Panc1 (cell line): ENCODE measurements around the gene MTA2. TPM values are rescaled to one million over a fixed set of nuclear protein-coding genes. Genes with fewer than 3 reads are reported as not detected.

Experiments
- ATAC-seq: fragments of 200-7000 bp; cut with Tn5 transposase; 2 replicates; pipeline ENCODE4 v1.9.1; 2020; ENCODE audit warnings: mild to moderate bottlenecking, moderate library complexity
- BruUV-seq: library from RNA; stranded (reverse); fragments of 400-500 nt; replicated peaks from 2 replicates; lab custom pipeline; 2021; lab: Mats Ljungman, UMichigan
- CTCF ChIA-PET: fragments of 300-600 bp; sonication (Branson Sonifier 250); formaldehyde crosslinking; loops from one replicate; lab custom pipeline; 2022; ENCODE audit warnings: antibody characterized with exemption; lab: Charles Lee
- POLR2A ChIA-PET: fragments of 300-600 bp; sonication (Branson Sonifier 250); formaldehyde crosslinking; loops from one replicate; lab custom pipeline; 2022; ENCODE audit warnings: antibody characterized with exemption; lab: Charles Lee
- DNase-seq: peaks from one replicate; pipeline ENCODE4 v3.0.0-alpha.2; 2010; ENCODE audit warnings: low read depth, low spot score
- H3K27ac ChIP-seq: 2 replicates; pipeline ENCODE4 v1.5.1; 2011; ENCODE audit warnings: mild to moderate bottlenecking, low read length, inconsistent platforms
- H3K27me3 ChIP-seq: fragments of 200-500 bp; sonication (Bioruptor generic); 2 replicates; pipeline ENCODE4 v1.6.0; 2014; ENCODE audit warnings: low read length, inconsistent platforms; ENCODE audit not compliant: control insufficient read depth, insufficient read depth
- H3K36me3 ChIP-seq: fragments of 200-500 bp; sonication (Bioruptor generic); 2 replicates; pipeline ENCODE4 v1.5.1; 2014; ENCODE audit warnings: inconsistent platforms, mild to moderate bottlenecking, low read length, moderate library complexity; ENCODE audit not compliant: control insufficient read depth, insufficient read depth
- H3K4me1 ChIP-seq: 2 replicates; pipeline ENCODE4 v1.5.1; 2011; ENCODE audit warnings: inconsistent platforms, mild to moderate bottlenecking, low read length, moderate library complexity; ENCODE audit not compliant: control insufficient read depth, insufficient read depth
- H3K4me3 ChIP-seq, 2 experiments: 2 replicates each; pipeline ENCODE4 v1.5.1; 2011 to 2012; ENCODE audit warnings: low read depth in 2 of 2, low read length in 2 of 2, mild to moderate bottlenecking in 2 of 2, inconsistent platforms in 1 of 2, moderate library complexity in 1 of 2
- H3K9me3 ChIP-seq: fragments of 200-500 bp; sonication (Bioruptor generic); 2 replicates; pipeline ENCODE4 v1.5.1; 2014; ENCODE audit warnings: low read depth, mild to moderate bottlenecking, inconsistent platforms, low read length, moderate library complexity; ENCODE audit not compliant: control insufficient read depth, insufficient read depth
- CTCF ChIP-seq: fragments of 450-650 bp; IDR thresholded peaks from 2 replicates; pipeline ENCODE4 v1.5.1; 2017; ENCODE audit warnings: mild to moderate bottlenecking
- POLR2AphosphoS5 ChIP-seq: IDR thresholded peaks from 2 replicates; pipeline ENCODE4 v1.6.1; 2012; ENCODE audit warnings: mild to moderate bottlenecking, low read depth, low read length, moderate library complexity
- REST ChIP-seq, 2 experiments: IDR thresholded peaks; 2 replicates each; pipeline ENCODE4 v1.6.1; 2011 to 2012; ENCODE audit warnings: low read depth in 2 of 2, control low read depth in 1 of 2, low read length in 1 of 2, mild to moderate bottlenecking in 1 of 2, moderate library complexity in 1 of 2; ENCODE audit not compliant: insufficient read depth in 1 of 2
- SIN3A ChIP-seq: IDR thresholded peaks from 2 replicates; pipeline ENCODE4 v1.6.1; 2012; ENCODE audit warnings: low read depth, mild to moderate bottlenecking, low read length, moderate library complexity, borderline replicate concordance; ENCODE audit not compliant: insufficient read depth
- TCF7L2 ChIP-seq: IDR thresholded peaks from 2 replicates; pipeline ENCODE4 v1.6.1; 2011; ENCODE audit warnings: mild to moderate bottlenecking, low read depth, low read length, inconsistent platforms
- in situ Hi-C: cut with HindIII; loops from 2 replicates; pipeline ENCODE4 v1.10.0; 2016; ENCODE audit warnings: low sequenced_read_pairs, low pct_unique_long_range_greater_than_20kb
- intact Hi-C: fragments of 100-400 bp; cut with micrococcal nuclease; formaldehyde crosslinking; loops from one replicate; pipeline ENCODE4 v1.10.0; 2022; ENCODE audit not compliant: unreplicated experiment
- total RNA-seq: library from RNA; stranded (reverse); gene quantifications from one replicate; pipeline ENCODE4 v1.2.1, GENCODE V29; 2021; ENCODE audit not compliant: unreplicated experiment

The MTA2 gene
- total RNA-seq, 1 experiment from 2014 or later = 163 TPM

GRCh38 chr11:62646825-62647608, 45.4 kb upstream of the MTA2 start:
- Histone ChIP-seq H3K27ac (peak overlapping the region; percentile 71), H3K4me1 (peaks cover 21% of the 10 kb centered on the region), H3K4me3 (peak overlapping the region; percentile 69 to 92), H3K36me3 (no peaks in the 10 kb centered on the region), H3K9me3 (no peaks in the 10 kb centered on the region), H3K27me3 (no peaks in the 10 kb centered on the region)
- TF ChIP-seq POLR2AphosphoS5 = no peak
- no peak for TF ChIP-seq SIN3A
- no peak for TF ChIP-seq REST (IDR thresholded peaks at IDR 0.05; ENCODE audit: insufficient read depth in 1 of 2, low read depth in 2 of 2, low read length in 1 of 2)
- no peak for TF ChIP-seq CTCF
- no peak for TF ChIP-seq TCF7L2
- in situ Hi-C loops = no loop called here
- intact Hi-C loops = no loop called here
- BruUV-seq = no TSS peak
- POLR2A ChIA-PET = interaction anchor here (0.6 kb wide), 2 partner anchors 9 to 19 kb away, joined by 3 to 9 read pairs; partner anchors contain the start of genes C11orf98 and CSKMT
- DNase-seq (no peak), ATAC-seq (peak; percentile 41)
- CTCF ChIA-PET = no interaction called here

- no TSS peak for BruUV-seq
- DNase-seq (peak; percentile 80), ATAC-seq (peak; percentile 98)
- ChIA-PET POLR2A (interaction anchor here (0.5 to 0.6 kb wide), 4 partner anchors 10 to 40 kb away, joined by 3 to 13 read pairs (median 6); partner anchors contain the start of genes C11orf98 and CSKMT), CTCF (no interaction called here)
- Histone ChIP-seq H3K4me1 (peaks cover 21% of the 10 kb centered on the region), H3K27me3 (no peaks in the 10 kb centered on the region), H3K4me3 (peak within 1 kb of the TSS; percentile 69 to 92), H3K9me3 (no peaks in the 10 kb centered on the region), H3K27ac (peak within 1 kb of the TSS; percentile 80), H3K36me3 (no peaks in the 10 kb centered on the region)
- no peak for TF ChIP-seq CTCF
- peak; percentile 84; the same call in 1 of the 2 replicates for TF ChIP-seq SIN3A
- no peak for TF ChIP-seq TCF7L2
- TF ChIP-seq POLR2AphosphoS5 = peak; percentile 97
- TF ChIP-seq REST (IDR thresholded peaks at IDR 0.05; ENCODE audit: insufficient read depth in 1 of 2, low read depth in 2 of 2, low read length in 1 of 2) = no peak
- in situ Hi-C loops (no loop called here), intact Hi-C loops (no loop called here)
Observed at GRCh38 chr11:62645946-62646824, 44.5 kb upstream of the MTA2 start, which contains the start of gene GANAB. Gene GANAB (minus strand): TSS chr11:62646613. CDS start chr11:62646599, 14 bp downstream.
